H7 (cell line): ENCODE data around the gene DDX52. TPM values are rescaled to one million over a fixed set of nuclear protein-coding genes. Genes with fewer than 3 reads are reported as not detected.

Experiments
- DNase-seq: peaks from one replicate; pipeline ENCODE4 v3.0.0; 2012
- H3K27me3 ChIP-seq: 2 replicates; pipeline ENCODE4 v1.6.0; 2011; ENCODE audit warnings: mild to moderate bottlenecking, low read length; ENCODE audit not compliant: control insufficient read depth, insufficient read depth
- H3K36me3 ChIP-seq: replicated peaks from 2 replicates; pipeline ENCODE4 v1.5.1; 2011; ENCODE audit warnings: low read length; ENCODE audit not compliant: control insufficient read depth, insufficient read depth
- H3K4me3 ChIP-seq: 2 replicates; pipeline ENCODE4 v1.5.1; 2011; ENCODE audit warnings: low read depth, mild to moderate bottlenecking, control low read depth, low read length, moderate library complexity; ENCODE audit not compliant: insufficient read depth
- total RNA-seq: library from RNA; depleted of rRNA; stranded (reverse); fragments of >200 nt; shearing (Covaris generic); gene quantifications from 2 replicates; pipeline ENCODE4 v1.2.3, GENCODE V29; 2014; rRNA removed

Gene DDX52
- total RNA-seq, 1 experiment from 2014 or later = 30.8 TPM

DNA sequence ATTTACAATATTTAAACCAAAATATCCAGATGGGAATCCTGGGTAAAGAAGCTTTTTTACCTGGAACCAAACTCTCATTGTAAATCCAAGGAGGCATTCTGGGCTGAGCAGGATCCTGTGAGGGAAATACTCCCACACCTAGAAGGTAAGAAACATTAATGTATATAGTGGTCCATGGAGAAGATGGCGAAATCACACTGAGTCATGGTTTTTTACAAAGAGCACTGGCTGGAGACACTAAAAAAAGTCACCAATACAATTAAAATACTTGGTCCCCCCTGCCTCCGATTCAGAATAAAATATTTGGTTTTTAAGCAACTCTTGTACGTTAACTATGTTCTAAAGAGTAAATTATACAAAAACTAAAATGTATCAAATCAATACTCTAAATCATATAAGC lies 67.0 kb downstream of the DDX52 start:
- Histone ChIP-seq H3K4me3 (no peak overlapping the region), H3K27me3 (no peaks in the 10 kb centered on the region), H3K36me3 (no peaks in the 10 kb centered on the region)
- no peak for DNase-seq

DNA sequence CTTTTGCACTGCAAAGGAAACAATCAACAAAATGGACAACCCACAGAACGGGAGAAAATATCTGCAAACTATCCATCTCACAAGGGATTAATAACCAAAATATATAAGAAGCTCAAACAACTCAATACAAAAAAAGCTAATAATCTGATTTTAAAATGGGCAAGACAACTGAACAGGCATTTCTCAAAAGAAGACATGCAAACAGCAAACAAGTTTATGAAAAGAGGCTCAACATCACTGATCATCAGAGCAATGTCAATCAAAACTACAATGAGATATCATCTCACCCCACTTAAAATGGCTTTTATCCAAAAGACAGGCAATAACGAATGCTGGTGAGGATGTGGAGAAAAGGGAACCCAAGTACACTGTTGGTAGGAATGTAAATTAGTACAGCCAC lies 68.8 kb downstream of the DDX52 start:
- peaks cover 2% of the 10 kb centered on the region for H3K36me3 ChIP-seq
- no peaks in the 10 kb centered on the region for H3K27me3 ChIP-seq
- DNase-seq = no peak
- H3K4me3 ChIP-seq = no peak overlapping the region

DNA sequence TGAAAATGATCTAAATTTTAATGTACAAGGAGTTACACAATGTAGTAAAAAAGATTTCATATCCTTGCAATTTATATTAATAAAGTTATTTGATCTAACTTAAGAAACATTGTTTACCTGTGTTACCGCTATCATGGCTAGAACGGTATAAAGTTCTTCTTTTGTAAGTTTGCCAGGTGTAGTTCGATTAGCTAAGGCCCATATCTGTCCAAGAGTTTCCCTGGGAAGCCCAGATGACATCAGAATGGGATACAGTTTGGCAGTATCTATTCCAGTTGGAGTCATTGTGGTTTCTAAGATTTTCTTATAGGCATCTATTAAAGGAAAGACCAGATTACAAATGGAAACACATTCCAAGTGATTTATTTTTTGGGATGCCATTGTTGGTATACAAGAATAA lies 71.6 kb downstream of the DDX52 start:
- Histone ChIP-seq H3K4me3 (no peak overlapping the region), H3K36me3 (peaks cover 15% of the 10 kb centered on the region), H3K27me3 (no peaks in the 10 kb centered on the region)
- DNase-seq = no peak

DNA sequence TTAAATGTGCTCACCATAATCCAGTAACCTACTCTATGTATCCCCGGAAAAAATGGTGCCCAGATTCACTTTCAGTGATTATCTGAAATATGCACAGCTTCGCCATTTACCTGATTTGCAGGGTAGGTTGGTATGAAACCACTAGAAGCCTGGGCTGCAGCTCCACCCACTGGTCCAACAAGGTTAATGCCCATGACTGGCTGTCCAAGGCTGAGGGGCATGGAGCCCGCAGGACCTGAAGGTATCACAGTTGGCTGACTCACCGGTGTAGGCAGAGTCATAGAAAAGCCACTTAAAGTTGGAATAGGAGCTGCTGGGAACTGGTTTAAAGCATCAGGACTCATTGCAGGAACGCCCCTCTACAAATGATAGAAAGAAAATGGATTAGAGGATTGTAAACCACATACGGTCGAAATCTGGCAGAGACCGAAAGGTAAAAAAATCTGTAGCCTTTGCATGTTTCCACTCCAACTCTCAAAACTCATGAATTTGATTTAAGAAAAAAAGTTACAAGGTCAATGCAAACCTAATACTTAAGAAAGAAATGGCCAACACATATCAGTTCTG lies 72.6 kb downstream of the DDX52 start:
- Histone ChIP-seq H3K36me3 (peaks cover 15% of the 10 kb centered on the region), H3K4me3 (no peak overlapping the region), H3K27me3 (no peaks in the 10 kb centered on the region)
- DNase-seq = peak; percentile 81

DNA sequence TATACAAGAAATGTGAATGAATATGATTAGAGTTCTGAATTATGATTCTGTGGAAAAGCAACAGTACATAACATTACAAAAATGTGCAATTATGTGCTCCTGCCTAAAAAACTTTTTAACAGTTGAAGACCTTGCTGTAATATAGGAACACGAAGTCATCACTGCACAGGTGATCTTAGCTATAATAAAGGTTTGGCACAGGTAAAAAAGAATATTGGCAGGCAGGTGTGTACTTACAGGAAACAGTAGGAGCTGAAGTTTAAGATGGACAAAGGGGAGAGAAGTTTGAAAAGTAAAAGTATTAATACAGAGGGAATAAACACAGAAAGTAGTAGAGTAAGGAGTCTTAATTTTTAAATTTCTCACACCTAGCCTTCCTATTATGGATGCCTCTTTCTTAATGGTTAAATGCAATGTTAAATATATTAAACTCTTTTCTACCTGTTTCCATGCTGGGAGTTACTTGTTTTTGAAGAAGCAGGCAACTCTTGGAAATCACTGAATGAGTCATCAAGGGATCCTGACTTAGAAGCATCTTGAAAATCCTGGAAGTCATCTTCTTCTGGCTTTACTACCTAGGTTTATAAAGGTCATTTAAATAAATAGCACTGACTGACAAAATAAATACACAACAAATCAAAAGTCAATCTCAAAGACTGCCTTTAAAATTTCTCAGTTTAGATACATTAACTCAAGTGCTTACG lies 74.7 kb downstream of the DDX52 start:
- H3K4me3 ChIP-seq = no peak overlapping the region
- no peaks in the 10 kb centered on the region for H3K27me3 ChIP-seq
- DNase-seq = no peak
- H3K36me3 ChIP-seq = peaks cover 16% of the 10 kb centered on the region

DNA sequence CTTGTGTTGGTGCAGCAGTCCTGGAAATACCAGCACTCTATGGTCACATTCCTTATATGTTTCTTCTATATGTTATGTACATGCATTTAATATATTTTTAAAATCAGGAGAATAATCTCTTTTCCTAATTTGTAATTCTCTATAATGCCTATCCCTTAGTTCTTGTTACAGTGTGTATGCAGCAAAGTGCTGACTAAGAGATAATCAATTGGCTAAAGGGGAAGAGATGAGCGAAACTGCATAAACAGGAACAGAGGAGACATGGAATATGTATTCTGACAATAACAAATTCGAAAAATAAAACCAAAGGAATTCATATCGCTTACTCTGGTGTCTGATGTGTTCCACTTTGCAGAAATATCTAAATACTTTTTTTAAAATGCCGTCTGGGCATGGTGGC lies 75.7 kb downstream of the DDX52 start:
- no peaks in the 10 kb centered on the region for H3K27me3 ChIP-seq

DNA sequence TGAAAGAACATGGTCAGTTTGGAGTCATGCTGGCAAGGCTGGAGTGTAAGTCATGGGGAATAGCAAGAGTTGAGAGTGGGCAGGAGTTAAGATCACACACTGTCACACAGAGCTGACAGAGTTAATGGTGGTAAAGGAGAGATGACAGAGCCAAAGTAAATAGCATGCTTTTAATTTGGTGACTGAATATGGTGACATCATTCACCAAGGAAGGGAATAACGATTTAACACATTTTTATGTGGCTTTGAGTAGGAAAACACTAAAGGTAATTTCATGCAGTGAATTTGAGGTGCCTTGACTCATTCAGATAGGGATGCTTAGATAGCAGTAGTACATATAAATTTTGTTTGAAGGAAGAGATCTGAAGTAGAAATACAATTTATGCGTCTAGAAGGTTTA lies 76.1 kb downstream of the DDX52 start:
- DNase-seq = no peak
- Histone ChIP-seq H3K4me3 (no peak overlapping the region), H3K36me3 (peaks cover 16% of the 10 kb centered on the region), H3K27me3 (no peaks in the 10 kb centered on the region)

More for the DNA sequence above, 75.7 kb downstream of the DDX52 start:
- peaks cover 16% of the 10 kb centered on the region for H3K36me3 ChIP-seq
- no peak overlapping the region for H3K4me3 ChIP-seq
- no peak for DNase-seq

DNA sequence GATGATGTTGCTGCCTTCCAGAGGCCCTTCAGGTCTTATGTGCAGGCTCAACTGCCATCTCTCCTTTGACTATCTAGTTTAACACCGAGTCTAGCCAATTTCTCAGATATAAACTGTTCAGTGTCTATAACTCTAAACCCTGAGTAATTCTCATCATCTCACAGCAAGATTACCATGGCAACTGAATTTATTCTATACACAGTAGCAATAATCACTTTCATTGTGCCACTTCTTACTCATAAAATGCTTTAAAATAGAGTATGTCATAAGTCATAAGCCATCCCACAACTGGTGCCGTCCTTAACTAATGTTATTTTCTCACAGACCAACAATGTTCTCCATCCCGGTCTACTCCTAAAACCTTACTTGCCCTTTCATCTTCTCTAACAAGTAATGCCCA lies 79.0 kb downstream of the DDX52 start:
- Histone ChIP-seq H3K4me3 (no peak overlapping the region), H3K27me3 (no peaks in the 10 kb centered on the region), H3K36me3 (peaks cover 14% of the 10 kb centered on the region)
- no peak for DNase-seq

DNA sequence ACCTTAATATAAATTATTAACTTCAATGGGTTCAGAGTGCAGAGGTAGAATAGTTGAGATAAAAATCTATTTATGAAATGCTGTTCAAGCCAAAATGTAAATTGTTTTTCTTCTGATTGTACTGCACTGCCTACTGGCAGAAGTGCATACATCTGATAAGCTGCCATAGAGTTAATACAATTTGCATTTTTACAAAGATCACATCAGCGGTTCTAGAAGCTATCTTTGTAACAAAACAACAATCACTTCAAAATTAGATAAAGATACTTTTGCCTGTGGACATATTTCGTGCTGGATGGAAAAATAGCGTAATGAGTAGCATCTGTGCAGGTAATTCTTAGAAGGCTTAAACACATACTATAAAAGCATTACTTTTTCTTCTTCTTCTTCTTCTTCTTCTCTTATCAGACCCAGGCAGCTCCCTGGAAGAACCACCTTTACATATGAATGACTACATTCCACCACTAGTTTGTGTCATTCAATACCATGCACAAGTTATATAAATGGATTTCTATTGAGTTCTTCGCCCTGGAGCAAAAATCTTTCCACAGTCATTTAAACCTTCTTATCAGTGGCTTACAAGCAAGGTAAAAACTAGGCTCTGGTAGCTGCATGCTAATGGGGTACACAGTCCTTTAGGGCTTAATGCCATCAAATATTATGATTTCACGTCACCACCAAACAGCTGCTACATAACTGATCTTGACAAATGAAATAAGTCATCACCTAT lies 81.1 kb downstream of the DDX52 start:
- H3K27me3 ChIP-seq = no peaks in the 10 kb centered on the region
- H3K36me3 ChIP-seq = peaks cover 8% of the 10 kb centered on the region
- peak; percentile 34 for DNase-seq
- H3K4me3 ChIP-seq = no peak overlapping the region

Other genes starting within 250 kb of the DDX52 start
- 31.6 and 55.4 TPM in 2 replicates for gene ACACA, start 236.6 kb downstream of the DDX52 start, total RNA-seq
- gene TADA2A, start 236.6 kb downstream of the DDX52 start, total RNA-seq = 12.5 and 16.3 TPM in 2 replicates
- 30.7 and 31.9 TPM in 2 replicates for gene DUSP14, start 153.6 kb downstream of the DDX52 start, total RNA-seq
- 7.7 and 8.2 TPM in 2 replicates for gene SYNRG, start 34.0 kb downstream of the DDX52 start, total RNA-seq
- gene HNF1B, start 101.6 kb upstream of the DDX52 start, total RNA-seq = 0.30 and 1.1 TPM in 2 replicates